ENCODE data around the gene GLI1. TPM values are rescaled to one million over a fixed set of nuclear protein-coding genes. Genes with fewer than 3 reads are reported as not detected.
A peak's percentile ranks its signal among the peaks of the same experiment; 100 is the strongest.

The GLI1 gene
- total RNA-seq, 4 donors from 2014 or later, result 1.0 TPM; not detected in 3

GRCh38 chr12:57428965-57429364, 30.6 kb upstream of the GLI1 start:
- in situ Hi-C loops (cut with MboI; ENCODE audit: low sequenced_read_pairs in 4 of 4), result loop anchor here in 1 of 4 donors (25.0 kb wide), 1 partner anchor 167 kb away; the partner anchor contains the start of gene STAC3
- Histone ChIP-seq H3K4me1 (peaks cover 6 to 14% of the 10 kb centered on the region in 2 donors), H3K9me3 (no peaks in the 10 kb centered on the region), H3K27me3 (no peaks in the 10 kb centered on the region), H3K27ac (peak overlapping the region; percentile 91 to 95 (median 95)), H3K36me3 (no peaks in the 10 kb centered on the region), H3K4me3 (peak overlapping the region in 1 of 4 donors; percentile 92)
- ATAC-seq (no peak), DNase-seq (no peak)
- TF ChIP-seq POLR2A (IDR thresholded peaks at IDR 0.05) (no peak), CTCF (IDR thresholded peaks at IDR 0.05 in 4 of 5, conservative IDR thresholded peaks at IDR 0.05 in 1 of 5) (no peak)
- intact Hi-C loops (cut with DNase I; ENCODE audit: low total_unique reads), result no loop called here

- Histone ChIP-seq H3K9me3 (no peaks in the 10 kb centered on the region), H3K27ac (peak overlapping the region; percentile 91 to 95 (median 95)), H3K27me3 (no peaks in the 10 kb centered on the region), H3K4me1 (peaks cover 6 to 14% of the 10 kb centered on the region in 2 donors), H3K36me3 (no peaks in the 10 kb centered on the region), H3K4me3 (peak overlapping the region; percentile 66 to 92 (median 70))
- intact Hi-C loops (cut with DNase I; ENCODE audit: low total_unique reads) (loop anchor here (1.0 kb wide), 1 partner anchor 90 kb away; no protein-coding TSS in a partner anchor), in situ Hi-C loops (cut with MboI; ENCODE audit: low sequenced_read_pairs in 4 of 4) (loop anchor here in 2 of 4 donors (10.0 to 25.0 kb wide), 2 partner anchors 167 to 185 kb away; partner anchors contain the start of gene STAC3 (in 1 of the 2))
- ATAC-seq (no peak), DNase-seq (no peak)
- no peak for TF ChIP-seq CTCF (IDR thresholded peaks at IDR 0.05 in 4 of 5, conservative IDR thresholded peaks at IDR 0.05 in 1 of 5)
- no peak for TF ChIP-seq POLR2A (IDR thresholded peaks at IDR 0.05)
Measured at GRCh38 chr12:57429473-57430111, 30.0 kb upstream of the GLI1 start.

GRCh38 chr12:57430112-57430930, 29.3 kb upstream of the GLI1 start:
- TF ChIP-seq POLR2A (IDR thresholded peaks at IDR 0.05) (no peak), CTCF (IDR thresholded peaks at IDR 0.05 in 4 of 5, conservative IDR thresholded peaks at IDR 0.05 in 1 of 5) (peak in 2 of 5 experiments; percentile 32 to 38)
- in situ Hi-C loops (cut with MboI; ENCODE audit: low sequenced_read_pairs in 4 of 4), result loop anchor here in 2 of 4 donors (10.0 to 25.0 kb wide), 2 partner anchors 168 to 186 kb away; partner anchors contain the start of gene STAC3 (in 1 of the 2)
- Histone ChIP-seq H3K4me3 (peak overlapping the region; percentile 66 to 92 (median 70)), H3K9me3 (no peaks in the 10 kb centered on the region), H3K36me3 (no peaks in the 10 kb centered on the region), H3K27ac (peak overlapping the region; percentile 91 to 95 (median 95)), H3K27me3 (no peaks in the 10 kb centered on the region), H3K4me1 (peaks cover 6 to 14% of the 10 kb centered on the region in 2 donors)
- peak in 1 of 2 donors; percentile 34 for DNase-seq
- intact Hi-C loops (cut with DNase I; ENCODE audit: low total_unique reads), result loop anchor here (1.0 kb wide), 1 partner anchor 89 kb away; no protein-coding TSS in a partner anchor
- peak; percentile 63 to 67 for ATAC-seq

GRCh38 chr12:57430931-57431566, 28.5 kb upstream of the GLI1 start, which contains the start of gene R3HDM2:
R3HDM2 (minus strand) TSS chr12:57431043; CDS start chr12:57310428, 120,615 bp downstream.
- H3K27me3 ChIP-seq, result no peaks in the 10 kb centered on the region
- peaks cover 6 to 14% of the 10 kb centered on the region in 2 donors for H3K4me1 ChIP-seq
- no peaks in the 10 kb centered on the region for H3K9me3 ChIP-seq
- peak within 1 kb of the TSS; percentile 91 to 95 (median 95) for H3K27ac ChIP-seq
- ATAC-seq, result peak; percentile 96 to 98
- TF ChIP-seq CTCF (IDR thresholded peaks at IDR 0.05 in 4 of 5, conservative IDR thresholded peaks at IDR 0.05 in 1 of 5) (no peak), POLR2A (IDR thresholded peaks at IDR 0.05) (peak; percentile 93)
- H3K4me3 ChIP-seq, result peak within 1 kb of the TSS; percentile 66 to 92 (median 70)
- H3K36me3 ChIP-seq, result no peaks in the 10 kb centered on the region
- intact Hi-C loops (cut with DNase I; ENCODE audit: low total_unique reads) (loop anchor here (1.0 kb wide), 2 partner anchors 21 to 88 kb away; no protein-coding TSS in a partner anchor), in situ Hi-C loops (cut with MboI; ENCODE audit: low sequenced_read_pairs in 4 of 4) (loop anchor here in 2 of 4 donors (10.0 to 25.0 kb wide), 2 partner anchors 169 to 186 kb away; partner anchors contain the start of gene STAC3 (in 1 of the 2))
- DNase-seq, result peak; percentile 93 to 95

All from gastrocnemius medialis (tissue), 4 donors.